ENCODE results near the gene ANKRD30BL. TPM values are rescaled to one million over a fixed set of nuclear protein-coding genes. Genes with fewer than 3 reads are reported as not detected.
"Not testable (repeated sequence)": the region's sequence is repeated elsewhere in the genome, so short reads cannot be mapped to it uniquely, and the experiment has no call there.

ANKRD30BL gene
- total RNA-seq, result not detected

GRCh38 chr2:132161161-132162124 lies at the start of gene ANKRD30BL:
Gene ANKRD30BL, minus strand, starts transcription at chr2:132161952. Its CDS starts 247 bp downstream, at chr2:132161705.
- not testable (repeated sequence) for TF ChIP-seq CTCF (IDR thresholded peaks at IDR 0.05; ENCODE audit: low read depth)

Small RNA genes within 50 kb of the gene (small RNA-seq; reads per million reads assigned to genes)
- gene RNU6-1132P, result not detected
